Keratinocyte (primary cell): ENCODE measurements around the gene PTGES.
"Not testable (repeated sequence)": the region's sequence is repeated elsewhere in the genome, so short reads cannot be mapped to it uniquely, and the experiment has no call there.

Source experiments
- CTCF ChIP-seq, 3 experiments: IDR thresholded peaks in 1 of 3; conservative IDR thresholded peaks in 1 of 3; optimal IDR thresholded peaks in 1 of 3; 2 replicates in 2 of 3; 3 replicates in 1 of 3; pipeline versions ENCODE3 to v1.5.1; 2011; ENCODE audit warnings: low read length in 3 of 3, mild to moderate bottlenecking in 3 of 3, moderate library complexity in 2 of 3, control low read depth in 1 of 3, inconsistent platforms in 1 of 3; ENCODE audit not compliant: insufficient read depth in 2 of 3; ENCODE audit errors: extremely low read depth in 1 of 3
- EZH2 ChIP-seq: IDR thresholded peaks from one replicate; pipeline ENCODE4 v1.6.1; 2012; ENCODE audit warnings: inconsistent platforms, mild to moderate bottlenecking, low read length, moderate library complexity

GRCh38 chr9:129784970-129785369, 32.1 kb upstream of the PTGES start:
- TF ChIP-seq CTCF (optimal IDR thresholded peaks at IDR 0.05 in 1 of 3, IDR thresholded peaks at IDR 0.05 in 1 of 3, conservative IDR thresholded peaks at IDR 0.05 in 1 of 3; ENCODE audit: extremely low read depth in 1 of 3, insufficient read depth in 2 of 3, low read length in 3 of 3); EZH2: not testable (repeated sequence)
